DMS53 treated with DMSO at 0.1 percent for 48 hours (cell line): ENCODE data around the gene ZKSCAN4.

ENCODE experiments used
- DNase-seq: peaks from one replicate; lab custom pipeline; 2025; ENCODE audit not compliant: unreplicated experiment; lab: John Stamatoyannopoulos, UW

ZKSCAN4 gene

GRCh38 chr6:28209753-28210535 lies 42.1 kb downstream of the ZKSCAN4 start:
- DNase-seq, result no peak

GRCh38 chr6:28208111-28208659 lies 43.9 kb downstream of the ZKSCAN4 start:
- no peak for DNase-seq

DNA sequence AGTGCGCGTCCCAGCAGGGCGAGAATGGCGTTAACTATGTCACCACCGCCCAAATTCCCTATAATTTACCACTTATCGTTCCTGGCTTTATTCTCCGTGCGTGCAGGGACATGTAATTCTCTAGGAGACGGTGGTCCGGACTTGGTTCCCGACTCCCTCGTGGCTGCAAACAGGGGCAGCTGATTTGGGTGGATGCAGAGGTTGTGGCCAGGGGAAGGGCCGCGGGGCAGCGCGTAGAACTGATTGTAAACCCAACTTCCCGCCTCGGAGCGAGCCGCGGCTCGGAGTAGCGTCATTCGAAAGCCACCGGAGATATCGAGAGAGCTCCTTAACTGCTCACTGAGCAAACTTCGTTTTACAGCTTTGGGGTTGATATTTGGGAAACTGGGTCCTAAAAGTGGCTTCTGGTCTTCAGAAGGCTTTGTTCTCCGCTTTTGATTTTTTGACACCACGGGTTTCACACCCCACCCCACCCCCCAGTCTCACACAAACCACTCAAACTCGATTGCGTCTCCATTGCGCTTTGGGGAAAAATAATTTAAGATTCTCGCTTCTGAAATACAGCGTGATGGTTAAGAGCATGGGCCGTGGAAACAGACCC lies 44.5 kb downstream of the ZKSCAN4 start:
- DNase-seq, result no peak

DNA sequence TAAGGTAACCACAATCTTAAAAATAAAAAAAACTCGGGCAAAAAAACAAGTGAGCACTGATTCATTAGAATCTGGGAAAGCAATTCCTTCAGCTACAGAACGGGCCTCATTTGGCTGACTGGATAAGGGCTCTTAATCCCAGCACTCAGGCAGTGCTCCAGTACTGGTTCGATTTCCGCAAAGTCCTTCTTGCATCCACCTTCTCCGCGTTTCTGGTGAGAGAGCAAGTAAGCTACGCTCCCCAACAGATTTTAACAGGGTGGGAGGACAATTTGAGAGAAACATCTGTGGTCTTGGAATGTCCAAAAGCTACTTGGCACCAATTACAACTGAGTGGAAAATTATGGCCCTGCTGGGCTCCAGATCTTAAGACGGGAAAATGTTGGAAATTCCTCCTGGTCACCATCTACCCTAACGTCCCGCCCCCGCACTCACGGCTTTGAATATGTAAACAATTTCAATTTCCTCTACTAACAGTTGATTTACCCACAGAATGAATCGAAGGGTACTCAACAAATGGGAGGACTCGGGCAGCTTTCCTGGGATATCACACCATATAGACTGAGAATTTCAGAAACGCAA lies 45.0 kb downstream of the ZKSCAN4 start:
- DNase-seq, result no peak

GRCh38 chr6:28206527-28206926 lies 45.5 kb downstream of the ZKSCAN4 start:
- DNase-seq, result no peak

- no peak for DNase-seq
Measured at GRCh38 chr6:28205879-28206278, 46.2 kb downstream of the ZKSCAN4 start.

- DNase-seq, result no peak
Measured at GRCh38 chr6:28203201-28203600, 48.9 kb downstream of the ZKSCAN4 start.

GRCh38 chr6:28200020-28200419 lies 52.0 kb downstream of the ZKSCAN4 start:
- DNase-seq, result no peak
